Neuronal stem cell (in vitro differentiated cells): ENCODE measurements around the gene ZNF385B.

Experiments used
- DNase-seq: peaks from one replicate; pipeline ENCODE4 v3.0.0-alpha.2; 2013; ENCODE audit warnings: low spot score
- H2AFZ ChIP-seq: one replicate; pipeline ENCODE4 v1.6.1; 2013; ENCODE audit warnings: mild to moderate bottlenecking, low read length, inconsistent platforms
- H2AK5ac ChIP-seq: 2 replicates; pipeline ENCODE4 v1.6.1; 2013; ENCODE audit warnings: low read depth, mild to moderate bottlenecking, inconsistent platforms, low read length, moderate library complexity, mixed read lengths
- H2BK120ac ChIP-seq: 2 replicates; pipeline ENCODE4 v1.6.1; 2013; ENCODE audit warnings: low read depth, mild to moderate bottlenecking, inconsistent platforms, low read length, moderate library complexity, mixed read lengths
- H2BK12ac ChIP-seq: one replicate; pipeline ENCODE4 v1.6.1; 2013; ENCODE audit warnings: low read length, inconsistent platforms
- H2BK15ac ChIP-seq: 2 replicates; pipeline ENCODE4 v1.6.1; 2013; ENCODE audit warnings: mild to moderate bottlenecking, low read length, inconsistent platforms, mixed read lengths
- H2BK5ac ChIP-seq: one replicate; pipeline ENCODE4 v1.6.1; 2013; ENCODE audit warnings: inconsistent platforms, mild to moderate bottlenecking, low read length, moderate library complexity
- H3K14ac ChIP-seq: one replicate; pipeline ENCODE4 v1.6.1; 2013; ENCODE audit warnings: low read length, inconsistent platforms
- H3K18ac ChIP-seq: 2 replicates; pipeline ENCODE4 v1.6.1; 2013; ENCODE audit warnings: low read length, inconsistent platforms
- H3K23ac ChIP-seq: 2 replicates; pipeline ENCODE4 v1.6.1; 2013; ENCODE audit warnings: low read depth, mild to moderate bottlenecking, mixed read lengths, low read length, inconsistent platforms; ENCODE audit not compliant: poor library complexity
- H3K27ac ChIP-seq: replicated peaks from 3 replicates; pipeline ENCODE4 v1.5.1; 2013; ENCODE audit warnings: low read length, inconsistent platforms
- H3K27me3 ChIP-seq, 3 experiments: 2 replicates each; pipeline ENCODE4 v1.6.1; 2013; ENCODE audit warnings: low read length in 3 of 3, mild to moderate bottlenecking in 2 of 3, inconsistent platforms in 1 of 3, low read depth in 1 of 3, mixed read lengths in 1 of 3, moderate library complexity in 1 of 3; ENCODE audit not compliant: control insufficient read depth in 3 of 3, insufficient read depth in 3 of 3
- H3K36me3 ChIP-seq, 2 donors: replicated peaks in 1 of 2; 2 replicates each; pipeline ENCODE4 v1.6.1; 2013; ENCODE audit warnings: low read length in 2 of 2; ENCODE audit not compliant: control insufficient read depth in 2 of 2, insufficient read depth in 2 of 2
- H3K4ac ChIP-seq: 2 replicates; pipeline ENCODE4 v1.6.1; 2013; ENCODE audit warnings: inconsistent platforms, mild to moderate bottlenecking, low read length, moderate library complexity
- H3K4me1 ChIP-seq, 2 donors: 1 replicate in 1 of 2; 2 replicates in 1 of 2; pipeline ENCODE4 v1.6.1; 2013; ENCODE audit warnings: low read length in 2 of 2, low read depth in 1 of 2; ENCODE audit not compliant: control insufficient read depth in 2 of 2, insufficient read depth in 1 of 2
- H3K4me2 ChIP-seq: one replicate; pipeline ENCODE4 v1.6.1; 2013; ENCODE audit warnings: mild to moderate bottlenecking, low read length, inconsistent platforms; ENCODE audit not compliant: insufficient read depth, poor library complexity, severe bottlenecking
- H3K4me3 ChIP-seq, 2 donors: 2 replicates each; pipeline ENCODE4 v1.5.1; 2013; ENCODE audit warnings: low read length in 2 of 2, mild to moderate bottlenecking in 2 of 2, inconsistent platforms in 1 of 2, moderate library complexity in 1 of 2
- H3K79me1 ChIP-seq: one replicate; pipeline ENCODE4 v1.6.1; 2013; ENCODE audit warnings: low read depth, mild to moderate bottlenecking, inconsistent platforms, low read length, moderate library complexity
- H3K9ac ChIP-seq: one replicate; pipeline ENCODE4 v1.6.1; 2013; ENCODE audit warnings: mild to moderate bottlenecking, low read depth, low read length, inconsistent platforms; ENCODE audit not compliant: poor library complexity
- H3K9me3 ChIP-seq, 2 donors: replicated peaks in 1 of 2; 2 replicates each; pipeline versions ENCODE3 to v1.6.1; 2013; ENCODE audit warnings: low read length in 2 of 2, mild to moderate bottlenecking in 2 of 2, inconsistent platforms in 1 of 2, low read depth in 1 of 2, mixed read lengths in 1 of 2, moderate library complexity in 1 of 2; ENCODE audit not compliant: control insufficient read depth in 2 of 2, insufficient read depth in 1 of 2
- H4K8ac ChIP-seq: one replicate; pipeline ENCODE4 v1.6.1; 2013; ENCODE audit warnings: low read depth, mild to moderate bottlenecking, inconsistent platforms, low read length, moderate library complexity
- H4K91ac ChIP-seq: one replicate; pipeline ENCODE4 v1.6.1; 2013; ENCODE audit warnings: low read length, low read depth, mild to moderate bottlenecking, inconsistent platforms; ENCODE audit not compliant: poor library complexity
- WGBS, 2 donors: extraction: QIAGEN DNeasy Blood & Tissue Kit; methylation state at CpG; one replicate each; pipeline ENCODE4 v1.1.7; 2013; ENCODE audit warnings: missing lambda C conversion rate in 2 of 2, mixed read lengths in 1 of 2; ENCODE audit not compliant: insufficient read length in 2 of 2, insufficient replicate concordance in 1 of 2; ENCODE audit errors: extremely low coverage in 2 of 2; 5-methylcytosine and 5-hydroxymethylcytosine counted together

The ZNF385B gene

DNA sequence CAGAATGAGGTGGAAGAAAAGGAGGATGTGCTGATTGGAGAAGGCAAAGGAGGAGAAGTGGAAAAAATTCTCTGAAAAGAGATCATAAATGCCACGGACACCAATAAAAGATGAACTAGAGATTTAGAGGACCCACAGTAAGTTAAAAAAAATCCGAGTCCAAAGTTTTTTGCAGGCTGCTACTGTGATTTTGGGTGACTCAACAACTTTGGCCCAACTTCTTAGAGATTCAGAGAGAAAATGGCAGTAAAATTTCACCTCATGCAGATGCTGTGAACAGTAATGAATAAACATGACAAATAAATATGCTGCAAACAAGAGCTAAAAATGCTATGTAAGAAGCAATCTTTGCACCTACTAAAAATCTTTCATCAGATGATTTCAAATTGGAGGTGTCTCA, 419.9 kb downstream of the ZNF385B start:
- no peak overlapping the region for H3K4ac ChIP-seq
- H4K91ac ChIP-seq = no peak overlapping the region
- H4K8ac ChIP-seq = no peak overlapping the region
- no peak overlapping the region for H2BK15ac ChIP-seq
- no peak overlapping the region for H3K23ac ChIP-seq
- peaks cover 0 to 1% of the 10 kb centered on the region in 2 donors for H3K4me1 ChIP-seq
- no peak overlapping the region for H3K27ac ChIP-seq
- H3K14ac ChIP-seq = no peak overlapping the region
- no peak overlapping the region for H2BK5ac ChIP-seq
- no peak overlapping the region for H2AFZ ChIP-seq
- H2BK120ac ChIP-seq = no peak overlapping the region
- H3K36me3 ChIP-seq = peaks cover 0 to 5% of the 10 kb centered on the region in 2 donors
- H2BK12ac ChIP-seq = no peak overlapping the region
- no peaks in the 10 kb centered on the region for H3K79me1 ChIP-seq
- no peaks in the 10 kb centered on the region for H3K9me3 ChIP-seq
- no peak for DNase-seq
- no peak overlapping the region for H3K4me3 ChIP-seq
- H3K4me2 ChIP-seq = no peak overlapping the region
- no peak overlapping the region for H3K9ac ChIP-seq
- H3K27me3 ChIP-seq = no peaks in the 10 kb centered on the region
- no peak overlapping the region for H2AK5ac ChIP-seq
- WGBS, 2 donors = no CpG with 5 or more reads among the region's 2 CpGs
- H3K18ac ChIP-seq = no peak overlapping the region

- H4K8ac ChIP-seq = no peak overlapping the region
- H2AK5ac ChIP-seq = no peak overlapping the region
- no peak overlapping the region for H4K91ac ChIP-seq
- no peak overlapping the region for H2BK5ac ChIP-seq
- H2BK120ac ChIP-seq = no peak overlapping the region
- H2BK12ac ChIP-seq = no peak overlapping the region
- H3K4ac ChIP-seq = no peak overlapping the region
- H3K9ac ChIP-seq = no peak overlapping the region
- no peak overlapping the region for H3K18ac ChIP-seq
- H2BK15ac ChIP-seq = no peak overlapping the region
- no peaks in the 10 kb centered on the region for H3K27me3 ChIP-seq
- H3K27ac ChIP-seq = no peak overlapping the region
- H3K9me3 ChIP-seq = no peaks in the 10 kb centered on the region
- no peak overlapping the region for H3K4me3 ChIP-seq
- WGBS, 2 donors = no CpG with 5 or more reads among the region's 5 CpGs
- H3K36me3 ChIP-seq = peaks cover 0 to 5% of the 10 kb centered on the region in 2 donors
- H3K4me1 ChIP-seq = peaks cover 0 to 1% of the 10 kb centered on the region in 2 donors
- no peak overlapping the region for H3K14ac ChIP-seq
- no peak overlapping the region for H2AFZ ChIP-seq
- no peak for DNase-seq
- H3K23ac ChIP-seq = no peak overlapping the region
- no peaks in the 10 kb centered on the region for H3K79me1 ChIP-seq
- H3K4me2 ChIP-seq = no peak overlapping the region
Measured at GRCh38 chr2:179440642-179441251, 420.7 kb downstream of the ZNF385B start.

DNA sequence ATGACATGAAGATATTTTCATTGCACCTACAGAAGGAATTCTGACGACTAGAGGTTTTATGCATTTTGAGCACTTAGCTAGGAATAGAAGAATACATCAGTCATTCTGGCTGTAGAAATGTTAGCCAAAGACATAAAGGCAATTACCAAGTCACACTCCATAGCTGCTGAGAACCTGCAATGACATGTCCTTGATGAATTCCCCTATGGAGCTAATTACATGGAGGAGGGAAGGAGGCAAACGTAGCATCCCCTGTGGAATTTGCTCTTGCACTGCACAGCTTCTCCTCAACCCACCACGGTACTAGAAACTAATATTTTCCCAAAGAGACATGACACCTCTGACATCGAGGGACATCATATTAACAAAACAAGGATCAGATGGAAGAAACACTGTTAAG, 422.8 kb downstream of the ZNF385B start:
- no peak overlapping the region for H3K14ac ChIP-seq
- H3K4me2 ChIP-seq = no peak overlapping the region
- no peak overlapping the region for H3K23ac ChIP-seq
- H2BK12ac ChIP-seq = no peak overlapping the region
- H3K27me3 ChIP-seq = no peaks in the 10 kb centered on the region
- no peak overlapping the region for H2BK120ac ChIP-seq
- H2BK15ac ChIP-seq = no peak overlapping the region
- H3K4me1 ChIP-seq = no peaks in the 10 kb centered on the region
- no peaks in the 10 kb centered on the region for H3K9me3 ChIP-seq
- no peak overlapping the region for H3K27ac ChIP-seq
- no peak overlapping the region for H2AK5ac ChIP-seq
- no peak overlapping the region for H2BK5ac ChIP-seq
- H3K9ac ChIP-seq = no peak overlapping the region
- H3K79me1 ChIP-seq = no peaks in the 10 kb centered on the region
- H4K8ac ChIP-seq = no peak overlapping the region
- H3K4ac ChIP-seq = no peak overlapping the region
- no peak overlapping the region for H3K18ac ChIP-seq
- no peak for DNase-seq
- H4K91ac ChIP-seq = no peak overlapping the region
- no peak overlapping the region for H3K4me3 ChIP-seq
- peaks cover 0 to 2% of the 10 kb centered on the region in 2 donors for H3K36me3 ChIP-seq
- WGBS, 2 donors = no CpG with 5 or more reads among the region's 4 CpGs
- H2AFZ ChIP-seq = no peak overlapping the region

DNA sequence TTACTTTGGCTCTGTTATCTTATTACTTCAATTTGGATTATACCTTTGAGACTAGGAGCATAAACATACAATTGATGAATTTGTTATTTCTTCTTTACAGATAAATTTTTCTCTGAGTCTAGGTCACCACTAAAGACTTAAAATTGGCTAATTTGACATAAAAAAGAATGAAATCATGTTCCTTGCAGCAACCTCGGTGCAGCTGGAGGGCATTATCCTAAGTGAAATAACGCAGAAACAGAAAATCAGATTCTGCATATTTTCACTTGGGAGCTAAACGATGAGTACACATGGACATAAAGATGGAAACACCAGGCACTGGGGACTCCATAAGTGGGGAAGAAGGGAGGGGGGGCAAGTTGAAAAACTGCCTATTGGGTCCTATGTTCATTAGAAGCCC, 424.0 kb downstream of the ZNF385B start:
- no CpG with 5 or more reads among the region's 3 CpGs for WGBS, 2 donors
- Histone ChIP-seq H3K79me1 (no peaks in the 10 kb centered on the region), H3K36me3 (no peaks in the 10 kb centered on the region), H3K9me3 (no peaks in the 10 kb centered on the region), H2BK15ac (no peak overlapping the region), H3K4ac (no peak overlapping the region), H3K23ac (no peak overlapping the region), H3K14ac (no peak overlapping the region), H3K9ac (no peak overlapping the region), H2BK12ac (no peak overlapping the region), H3K27ac (no peak overlapping the region), H3K4me2 (no peak overlapping the region), H2BK5ac (no peak overlapping the region), H3K18ac (no peak overlapping the region), H4K91ac (no peak overlapping the region), H3K27me3 (no peaks in the 10 kb centered on the region), H2BK120ac (no peak overlapping the region), H4K8ac (no peak overlapping the region), H3K4me3 (no peak overlapping the region), H2AK5ac (no peak overlapping the region), H2AFZ (no peak overlapping the region), H3K4me1 (no peaks in the 10 kb centered on the region)
- no peak for DNase-seq
